Astrocyte (in vitro differentiated cells and primary cell): ENCODE measurements around the gene MTMR11. TPM values are rescaled to one million over a fixed set of nuclear protein-coding genes. Genes with fewer than 3 reads are reported as not detected.

Experiments used
- DNase-seq: peaks from one replicate; pipeline ENCODE4 v3.0.0-alpha.2; 2010; ENCODE audit warnings: low read depth
- FAIRE-seq: peaks from 2 replicates; lab custom pipeline; 2011; peaks lifted over from hg19 to GRCh38; lab: Jason Lieb, UNC
- H2AFZ ChIP-seq: 2 replicates; pipeline ENCODE4 v1.6.0; 2012; ENCODE audit warnings: low read depth, low read length, inconsistent platforms
- H3K27ac ChIP-seq: 2 replicates; pipeline ENCODE4 v1.5.1; 2011; ENCODE audit warnings: low read depth, low read length, inconsistent platforms
- H3K27me3 ChIP-seq: 2 replicates; pipeline ENCODE4 v1.6.0; 2011; ENCODE audit warnings: low read length, inconsistent platforms; ENCODE audit not compliant: insufficient read depth
- H3K36me3 ChIP-seq: 2 replicates; pipeline ENCODE4 v1.5.1; 2011; ENCODE audit warnings: low read length, inconsistent platforms; ENCODE audit not compliant: insufficient read depth
- H3K4me1 ChIP-seq: 2 replicates; pipeline ENCODE4 v1.5.1; 2011; ENCODE audit warnings: low read length, inconsistent platforms; ENCODE audit not compliant: insufficient read depth
- H3K4me2 ChIP-seq: 2 replicates; pipeline ENCODE4 v1.6.0; 2012; ENCODE audit warnings: low read length, inconsistent platforms
- H3K4me3 ChIP-seq: 2 replicates; pipeline ENCODE4 v1.5.1; 2011; ENCODE audit warnings: low read depth, mild to moderate bottlenecking, low read length, inconsistent platforms; ENCODE audit not compliant: insufficient read depth
- H3K79me2 ChIP-seq: 2 replicates; pipeline ENCODE4 v1.6.0; 2012; ENCODE audit warnings: mild to moderate bottlenecking, low read length, inconsistent platforms; ENCODE audit not compliant: insufficient read depth
- H3K9ac ChIP-seq: 2 replicates; pipeline ENCODE4 v1.6.0; 2012; ENCODE audit warnings: mild to moderate bottlenecking, low read length, inconsistent platforms
- H3K9me3 ChIP-seq: 2 replicates; pipeline ENCODE4 v1.5.1; 2012; ENCODE audit warnings: low read depth, mild to moderate bottlenecking, low read length, inconsistent platforms; ENCODE audit not compliant: insufficient read depth
- H4K20me1 ChIP-seq: 2 replicates; pipeline ENCODE4 v1.6.0; 2012; ENCODE audit warnings: low read length, inconsistent platforms; ENCODE audit not compliant: insufficient read depth
- H3K27ac Mint-ChIP-seq: one replicate; pipeline ENCODE4 v1.8.0; 2021; ENCODE audit warnings: mild to moderate bottlenecking, mixed read lengths; ENCODE audit not compliant: unreplicated experiment
- H3K27me3 Mint-ChIP-seq: one replicate; pipeline ENCODE4 v1.8.0; 2021; ENCODE audit warnings: low read depth, mixed read lengths; ENCODE audit not compliant: unreplicated experiment
- H3K36me3 Mint-ChIP-seq: one replicate; pipeline ENCODE4 v1.8.0; 2021; ENCODE audit warnings: low read depth, mixed read lengths; ENCODE audit not compliant: unreplicated experiment
- H3K4me1 Mint-ChIP-seq: one replicate; pipeline ENCODE4 v1.8.0; 2021; ENCODE audit warnings: low read depth, mixed read lengths; ENCODE audit not compliant: unreplicated experiment
- H3K4me3 Mint-ChIP-seq: one replicate; pipeline ENCODE4 v1.8.0; 2021; ENCODE audit warnings: mild to moderate bottlenecking, moderate library complexity, mixed read lengths; ENCODE audit not compliant: unreplicated experiment
- H3K9me3 Mint-ChIP-seq: one replicate; pipeline ENCODE4 v1.8.0; 2021; ENCODE audit warnings: mild to moderate bottlenecking, mixed read lengths; ENCODE audit not compliant: unreplicated experiment
- CTCF ChIP-seq: IDR thresholded peaks from 2 replicates; pipeline ENCODE4 v1.5.1; 2011; ENCODE audit warnings: low read depth, mild to moderate bottlenecking, inconsistent platforms, low read length, moderate library complexity; ENCODE audit not compliant: insufficient read depth
- EZH2 ChIP-seq: IDR thresholded peaks from 2 replicates; pipeline ENCODE4 v1.6.1; 2012; ENCODE audit warnings: mild to moderate bottlenecking, low read length, inconsistent platforms; ENCODE audit not compliant: insufficient read depth
- total RNA-seq: library from RNA; stranded (reverse); gene quantifications from 2 replicates; pipeline ENCODE4 v1.2.1, GENCODE V29; 2021

The MTMR11 gene
- total RNA-seq, 1 donor from 2014 or later = 5.0 TPM

GRCh38 chr1:149966405-149966804 lies 29.7 kb upstream of the MTMR11 start:
- FAIRE-seq (no peak), DNase-seq (no peak)
- Histone ChIP-seq H4K20me1 (peaks cover 9% of the 10 kb centered on the region), H3K4me2 (no peak overlapping the region), H3K27ac (no peak overlapping the region), H3K4me3 (no peak overlapping the region), H3K27me3 (no peaks in the 10 kb centered on the region), H3K9ac (no peak overlapping the region), H3K36me3 (peaks cover 42% of the 10 kb centered on the region), H3K4me1 (no peaks in the 10 kb centered on the region), H3K79me2 (peaks cover 3% of the 10 kb centered on the region), H2AFZ (no peak overlapping the region), H3K9me3 (no peaks in the 10 kb centered on the region)
- H3K36me3 Mint-ChIP-seq = peaks cover 14% of the 10 kb centered on the region
- no peaks in the 10 kb centered on the region for H3K27me3 Mint-ChIP-seq
- no peak for TF ChIP-seq CTCF
- no peak for TF ChIP-seq EZH2
- no peaks in the 10 kb centered on the region for H3K9me3 Mint-ChIP-seq
- peaks cover 16% of the 10 kb centered on the region for H3K4me1 Mint-ChIP-seq
- no peak overlapping the region for H3K4me3 Mint-ChIP-seq
- H3K27ac Mint-ChIP-seq = no peak overlapping the region

DNA sequence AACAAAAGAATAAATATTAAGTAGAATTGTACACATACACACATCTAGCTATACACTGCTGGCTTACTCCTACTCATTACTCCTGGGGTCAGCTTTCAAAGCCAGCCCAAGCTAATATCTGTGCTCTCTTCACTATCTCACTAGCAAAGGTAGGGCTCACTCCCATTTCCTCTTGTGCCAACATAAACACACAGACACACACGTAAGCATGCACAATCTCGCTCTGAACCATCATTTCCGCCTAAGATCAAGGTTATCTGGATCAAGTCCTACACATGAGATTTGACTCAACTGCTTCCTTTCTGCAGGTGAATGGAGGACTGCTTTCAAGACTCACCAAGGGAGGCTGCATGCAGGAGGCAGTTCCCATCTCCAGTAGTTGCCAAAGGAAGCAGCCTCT lies 28.8 kb upstream of the MTMR11 start:
- H3K27me3 ChIP-seq = no peaks in the 10 kb centered on the region
- no peaks in the 10 kb centered on the region for H3K27me3 Mint-ChIP-seq
- no peak for FAIRE-seq
- H3K4me3 Mint-ChIP-seq = no peak overlapping the region
- H2AFZ ChIP-seq = no peak overlapping the region
- H3K9me3 Mint-ChIP-seq = no peaks in the 10 kb centered on the region
- no peak overlapping the region for H3K27ac ChIP-seq
- peaks cover 9% of the 10 kb centered on the region for H3K36me3 Mint-ChIP-seq
- H3K9ac ChIP-seq = no peak overlapping the region
- H3K79me2 ChIP-seq = peaks cover 3% of the 10 kb centered on the region
- H3K36me3 ChIP-seq = peaks cover 33% of the 10 kb centered on the region
- no peak overlapping the region for H3K4me2 ChIP-seq
- H3K27ac Mint-ChIP-seq = no peak overlapping the region
- no peak overlapping the region for H3K4me3 ChIP-seq
- TF ChIP-seq EZH2 (no peak), CTCF (no peak)
- H3K4me1 ChIP-seq = no peaks in the 10 kb centered on the region
- DNase-seq = no peak
- H3K4me1 Mint-ChIP-seq = peaks cover 16% of the 10 kb centered on the region
- H4K20me1 ChIP-seq = peaks cover 9% of the 10 kb centered on the region
- H3K9me3 ChIP-seq = no peaks in the 10 kb centered on the region

GRCh38 chr1:149963358-149963757 lies 26.7 kb upstream of the MTMR11 start:
- Histone ChIP-seq H3K4me3 (no peak overlapping the region), H2AFZ (no peak overlapping the region), H3K36me3 (peaks cover 37% of the 10 kb centered on the region), H3K27me3 (no peaks in the 10 kb centered on the region), H3K4me2 (no peak overlapping the region), H3K9me3 (no peaks in the 10 kb centered on the region), H3K4me1 (no peaks in the 10 kb centered on the region), H4K20me1 (peaks cover 6% of the 10 kb centered on the region), H3K79me2 (peaks cover 3% of the 10 kb centered on the region), H3K9ac (no peak overlapping the region), H3K27ac (no peak overlapping the region)
- TF ChIP-seq EZH2 (no peak), CTCF (no peak)
- Mint-ChIP-seq H3K27ac (no peak overlapping the region), H3K9me3 (peaks cover 3% of the 10 kb centered on the region), H3K27me3 (no peaks in the 10 kb centered on the region), H3K4me3 (no peak overlapping the region), H3K36me3 (peaks cover 14% of the 10 kb centered on the region), H3K4me1 (peaks cover 16% of the 10 kb centered on the region)
- FAIRE-seq = no peak
- no peak for DNase-seq
